Adrenal gland (tissue), 12 donors: Measurements from ENCODE around the gene IL17RA. TPM values are rescaled to one million over a fixed set of nuclear protein-coding genes. Genes with fewer than 3 reads are reported as not detected.
A peak's percentile ranks its signal among the peaks of the same experiment; 100 is the strongest.

Experiments
- DNase-seq, 7 donors: peaks; one replicate each; pipeline ENCODE4 v3.0.0-alpha.2; 2019 to 2020
- H3K27ac ChIP-seq, 5 donors: fragments of 200-600 bp; sonication (generic) in 4 of 5; 1 replicate in 3 of 5; 2 replicates in 2 of 5; pipeline versions ENCODE4 v1.5.1 to v1.8.0; 2016 to 2020; ENCODE audit warnings: mild to moderate bottlenecking in 1 of 5
- H3K27me3 ChIP-seq: fragments of 200-600 bp; 2 replicates; pipeline ENCODE4 v1.8.0; 2021
- H3K36me3 ChIP-seq, 2 donors: fragments of 200-600 bp; replicated peaks in 1 of 2; 1 replicate in 1 of 2; 2 replicates in 1 of 2; pipeline versions ENCODE4 v1.5.1 to v1.8.0; 2018 to 2022
- H3K4me1 ChIP-seq, 2 donors: fragments of 200-600 bp; replicated peaks in 1 of 2; 1 replicate in 1 of 2; 2 replicates in 1 of 2; pipeline versions ENCODE4 v1.5.1 to v1.8.0; 2018 to 2021
- H3K4me3 ChIP-seq, 4 donors: fragments of 200-600 bp; sonication (generic) in 3 of 4; one replicate each; pipeline ENCODE4 v1.5.1; 2016 to 2018
- H3K9me3 ChIP-seq, 3 donors: fragments of 200-600 bp; sonication (generic) in 1 of 3; replicated peaks in 1 of 3; 1 replicate in 2 of 3; 2 replicates in 1 of 3; pipeline versions ENCODE4 v1.5.1 to v1.8.0; 2016 to 2021
- POLR2A ChIP-seq, 2 donors: fragments of 450-650 bp; IDR thresholded peaks; one replicate each; pipeline ENCODE4 v1.6.1; 2017; ENCODE audit warnings: antibody characterized with exemption in 2 of 2, mild to moderate bottlenecking in 2 of 2, moderate library complexity in 1 of 2
- WGBS, 4 donors: extraction: QIAGEN DNeasy Blood & Tissue Kit in 2 of 4; methylation state at CpG; one replicate each; pipeline versions ENCODE4 v1.1.5 to v1.1.7; 2013 to 2017; 5-methylcytosine and 5-hydroxymethylcytosine counted together
- intact Hi-C, 2 donors: fragments of 100-400 bp; cut with DNase I; formaldehyde crosslinking; loops; one replicate each; pipeline versions ENCODE4 v1.14.1 to v1.15.0; 2022 to 2023
- polyA plus RNA-seq, 3 donors: library from polyadenylated mRNA; stranded (reverse); fragments of 200-250 nt in 2 of 3; fragments of 350-450 nt in 1 of 3; fragmentation: Illumina TruSeq in 1 of 3; extraction: RNeasy Lipid Tissue Mini Kit (QIAGEN cat#74804) in 1 of 3; gene quantifications; one replicate each; pipeline ENCODE4 v1.2.3, GENCODE V29; 2013 to 2014
- total RNA-seq, 9 donors: library from RNA; depleted of rRNA in 4 of 9; stranded (reverse); fragments of >200 nt in 4 of 9; fragments of 120-200 nt in 1 of 9; fragmentation: NEBNext Ultra II Directional in 1 of 9; extraction: Animal tissue kit (Norgen Biotek cat#: 25700) in 1 of 9; gene quantifications; one replicate each; pipeline versions ENCODE4 v1.1.0 to v1.2.4, GENCODE V29; 2013 to 2023
- TF ChIP-seq, protein P1 (sequence below), 6 experiments: fragments of 450-650 bp in 4 of 6; fragments of 200-600 bp in 2 of 6; sonication (generic) in 1 of 6; IDR thresholded peaks; 1 replicate in 5 of 6; 2 replicates in 1 of 6; pipeline versions ENCODE4 v1.5.1 to v1.8.0; 2016 to 2021; ENCODE audit warnings: antibody characterized with exemption in 6 of 6, mild to moderate bottlenecking in 2 of 6, moderate library complexity in 1 of 6
- donor health status: healthy with polysubstance abuse.
- donor health status: Bipolar disorder and iron deficiency.
- donor health status: DM: yes; HTN: yes; CAD: no.
- donor health status: DM: no; HTN: no; CAD: no.
- donor health status: DM: no; HTN: no; CAD: no.
- donor health status: DM: yes; HTN: yes; CAD: no.

IL17RA gene
- total and polyA plus RNA-seq, 12 donors: 2.2 to 31.8 (median 21.5) TPM

DNA sequence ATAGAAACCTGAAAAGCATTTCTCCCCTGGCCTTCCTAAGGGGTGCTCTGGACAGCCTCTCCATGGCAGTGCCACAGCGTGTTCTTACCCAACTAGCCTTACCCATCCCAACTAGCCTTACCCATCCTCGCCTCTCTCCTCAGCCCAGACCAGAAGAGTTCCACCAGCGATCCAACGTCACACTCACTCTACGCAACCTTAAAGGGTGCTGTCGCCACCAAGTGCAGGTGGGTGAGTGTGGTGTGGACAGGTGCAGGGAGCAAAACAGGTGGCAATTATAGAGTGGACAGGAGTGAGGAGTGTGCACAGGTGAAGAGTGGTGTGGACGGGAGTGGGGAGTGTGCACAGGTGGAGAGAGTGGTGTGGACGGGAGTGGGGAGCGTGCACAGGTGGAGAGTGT lies 18.6 kb downstream of the IL17RA start:
- no peaks in the 10 kb centered on the region for H3K4me1 ChIP-seq
- no peaks in the 10 kb centered on the region for H3K9me3 ChIP-seq
- TF ChIP-seq POLR2A (IDR thresholded peaks at IDR 0.05): no peak
- TF ChIP-seq, protein P1, sequence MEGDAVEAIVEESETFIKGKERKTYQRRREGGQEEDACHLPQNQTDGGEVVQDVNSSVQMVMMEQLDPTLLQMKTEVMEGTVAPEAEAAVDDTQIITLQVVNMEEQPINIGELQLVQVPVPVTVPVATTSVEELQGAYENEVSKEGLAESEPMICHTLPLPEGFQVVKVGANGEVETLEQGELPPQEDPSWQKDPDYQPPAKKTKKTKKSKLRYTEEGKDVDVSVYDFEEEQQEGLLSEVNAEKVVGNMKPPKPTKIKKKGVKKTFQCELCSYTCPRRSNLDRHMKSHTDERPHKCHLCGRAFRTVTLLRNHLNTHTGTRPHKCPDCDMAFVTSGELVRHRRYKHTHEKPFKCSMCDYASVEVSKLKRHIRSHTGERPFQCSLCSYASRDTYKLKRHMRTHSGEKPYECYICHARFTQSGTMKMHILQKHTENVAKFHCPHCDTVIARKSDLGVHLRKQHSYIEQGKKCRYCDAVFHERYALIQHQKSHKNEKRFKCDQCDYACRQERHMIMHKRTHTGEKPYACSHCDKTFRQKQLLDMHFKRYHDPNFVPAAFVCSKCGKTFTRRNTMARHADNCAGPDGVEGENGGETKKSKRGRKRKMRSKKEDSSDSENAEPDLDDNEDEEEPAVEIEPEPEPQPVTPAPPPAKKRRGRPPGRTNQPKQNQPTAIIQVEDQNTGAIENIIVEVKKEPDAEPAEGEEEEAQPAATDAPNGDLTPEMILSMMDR (IDR thresholded peaks at IDR 0.05): no peak
- DNase-seq: no peak
- WGBS, 4 donors: 92 to 97% (median 95%) methylated on average over 9 of the region's 9 CpGs
- no peak overlapping the region for H3K4me3 ChIP-seq
- peaks cover 0 to 87% of the 10 kb centered on the region in 2 donors for H3K36me3 ChIP-seq
- intact Hi-C loops: no loop called here
- no peaks in the 10 kb centered on the region for H3K27me3 ChIP-seq
- H3K27ac ChIP-seq: no peak overlapping the region

DNA sequence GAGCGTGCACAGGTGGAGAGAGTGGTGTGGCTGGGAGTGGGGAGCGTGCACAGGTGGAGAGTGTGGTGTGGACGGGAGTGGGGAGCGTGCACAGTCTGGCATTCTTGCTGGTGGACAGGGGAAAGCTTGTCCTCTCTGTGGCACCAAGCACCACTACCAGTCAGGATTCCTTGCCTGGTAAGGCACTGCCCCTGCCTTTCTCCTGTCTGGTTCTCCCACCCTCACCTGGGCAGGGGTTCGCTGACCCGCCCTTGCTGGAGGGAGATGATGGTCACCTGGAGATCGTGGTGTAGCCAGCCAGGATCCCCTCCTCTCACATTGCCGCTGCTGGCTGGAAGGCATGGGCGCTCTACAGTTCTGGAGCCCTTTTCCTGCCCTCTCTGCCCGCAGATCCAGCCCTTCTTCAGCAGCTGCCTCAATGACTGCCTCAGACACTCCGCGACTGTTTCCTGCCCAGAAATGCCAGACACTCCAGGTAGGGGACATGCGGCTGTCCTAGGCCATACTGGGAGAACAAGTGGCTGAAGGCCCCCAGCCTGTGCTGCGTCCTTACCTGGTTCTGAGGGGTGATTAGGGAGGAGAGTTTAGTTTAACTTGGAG lies 19.6 kb downstream of the IL17RA start:
- intact Hi-C loops: no loop called here
- Histone ChIP-seq H3K27me3 (no peaks in the 10 kb centered on the region), H3K27ac (no peak overlapping the region), H3K9me3 (no peaks in the 10 kb centered on the region), H3K4me3 (no peak overlapping the region), H3K4me1 (no peaks in the 10 kb centered on the region), H3K36me3 (peaks cover 0 to 87% of the 10 kb centered on the region in 2 donors)
- WGBS, 4 donors: 85 to 95% (median 95%) methylated on average over 9 to 14 of the region's 14 CpGs
- TF ChIP-seq POLR2A (IDR thresholded peaks at IDR 0.05): no peak
- TF ChIP-seq, protein P1 (IDR thresholded peaks at IDR 0.05): no peak
- no peak for DNase-seq

DNA sequence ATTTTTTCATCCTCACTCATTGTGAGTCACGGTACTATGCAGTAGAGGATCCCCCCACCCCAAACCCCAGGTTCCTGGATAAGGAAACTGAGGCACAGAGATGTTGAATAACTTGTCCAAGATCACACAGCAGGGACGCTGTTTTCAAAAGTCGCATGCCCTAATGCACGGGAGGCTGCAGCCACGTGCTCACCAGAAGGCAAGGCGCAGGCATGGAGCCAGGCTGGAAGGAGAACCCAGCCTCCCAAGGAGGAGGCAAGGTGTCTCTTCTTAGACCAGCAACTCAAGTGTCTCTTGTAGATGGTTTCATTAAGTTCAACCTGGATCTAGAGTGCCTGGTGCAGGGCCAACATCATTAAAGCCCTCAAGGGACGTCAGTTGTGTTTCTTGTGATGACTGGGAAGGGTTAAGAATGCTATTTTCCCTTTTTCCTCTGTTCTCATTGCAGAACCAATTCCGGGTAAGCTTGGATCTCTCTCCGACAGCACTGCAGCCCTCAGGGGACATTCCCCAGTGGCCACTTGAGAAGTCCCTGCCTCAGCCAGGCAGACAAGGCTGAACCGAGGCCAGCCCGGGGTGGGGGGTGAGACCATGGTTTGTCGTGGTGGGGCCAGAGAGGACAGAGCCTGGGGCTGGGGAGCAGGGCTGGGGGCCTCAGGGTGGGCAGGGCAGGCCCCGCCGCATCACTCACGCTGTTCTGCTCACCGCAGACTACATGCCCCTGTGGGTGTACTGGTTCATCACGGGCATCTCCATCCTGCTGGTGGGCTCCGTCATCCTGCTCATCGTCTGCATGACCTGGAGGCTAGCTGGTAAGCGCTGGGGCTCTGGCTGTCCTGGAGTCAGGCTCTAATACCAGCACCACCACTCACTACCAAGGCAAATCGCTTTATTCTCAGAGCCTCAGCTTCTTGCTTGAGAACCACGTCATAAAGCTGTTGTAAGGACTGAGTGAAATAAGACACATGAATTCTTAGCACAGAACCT lies 20.6 kb downstream of the IL17RA start:
- Histone ChIP-seq H3K27me3 (no peaks in the 10 kb centered on the region), H3K4me1 (no peaks in the 10 kb centered on the region), H3K4me3 (no peak overlapping the region), H3K27ac (no peak overlapping the region), H3K36me3 (peaks cover 0 to 86% of the 10 kb centered on the region in 2 donors), H3K9me3 (no peaks in the 10 kb centered on the region)
- WGBS, 4 donors: 74 to 88% (median 81%) methylated on average over 13 to 22 of the region's 22 CpGs
- no peak for TF ChIP-seq POLR2A (IDR thresholded peaks at IDR 0.05)
- TF ChIP-seq, protein P1 (IDR thresholded peaks at IDR 0.05): no peak
- DNase-seq: no peak
- intact Hi-C loops: no loop called here

DNA sequence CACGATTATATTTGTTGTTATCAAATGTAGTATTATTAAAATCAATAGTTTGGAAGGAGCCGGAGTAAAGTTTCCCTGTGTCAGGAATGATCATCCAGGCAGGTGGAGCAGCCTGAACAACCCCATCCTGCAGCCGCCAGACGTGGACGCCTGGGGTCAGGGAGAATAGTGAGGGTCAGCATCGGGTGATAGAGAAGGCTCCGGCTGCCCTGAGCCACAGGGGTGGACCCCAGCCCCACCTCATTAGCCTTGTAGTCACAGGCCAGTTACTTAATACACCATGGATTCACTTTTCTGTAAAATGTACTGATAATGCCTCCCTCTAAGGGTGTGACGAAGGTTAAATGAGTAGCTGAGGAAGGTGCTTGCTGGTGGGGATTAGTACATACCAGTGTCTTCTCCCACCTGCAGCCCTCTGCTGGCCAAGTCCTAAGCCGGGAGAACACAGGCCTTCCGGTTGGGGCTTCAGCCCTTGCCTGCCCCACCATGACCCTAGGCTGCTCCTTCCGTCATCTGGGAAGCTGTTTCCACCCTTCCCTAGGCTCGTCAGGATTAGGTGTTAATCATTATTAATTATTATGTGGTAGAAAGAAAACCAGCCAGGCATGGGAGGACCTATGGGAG lies 21.5 kb downstream of the IL17RA start:
- H3K36me3 ChIP-seq: peaks cover 0 to 77% of the 10 kb centered on the region in 2 donors
- H3K4me1 ChIP-seq: no peaks in the 10 kb centered on the region
- WGBS, 4 donors: 79 to 84% (median 83%) methylated on average over 11 to 12 of the region's 12 CpGs
- intact Hi-C loops: no loop called here
- H3K9me3 ChIP-seq: no peaks in the 10 kb centered on the region
- peak overlapping the region in 1 of 5 donors; percentile 45 for H3K27ac ChIP-seq
- no peak for DNase-seq
- H3K27me3 ChIP-seq: no peaks in the 10 kb centered on the region
- H3K4me3 ChIP-seq: no peak overlapping the region
- no peak for TF ChIP-seq POLR2A (IDR thresholded peaks at IDR 0.05)
- TF ChIP-seq, protein P1 (IDR thresholded peaks at IDR 0.05): no peak
